HG03039 (cell line): ENCODE measurements around the gene EVA1A.

Experiments
- ATAC-seq: cut with Tn5 transposase; IDR thresholded peaks from one replicate; pipeline ENCODE4 v1.9.1; 2021; ENCODE audit warnings: mild to moderate bottlenecking, moderate library complexity; ENCODE audit not compliant: unreplicated experiment

The EVA1A gene

DNA sequence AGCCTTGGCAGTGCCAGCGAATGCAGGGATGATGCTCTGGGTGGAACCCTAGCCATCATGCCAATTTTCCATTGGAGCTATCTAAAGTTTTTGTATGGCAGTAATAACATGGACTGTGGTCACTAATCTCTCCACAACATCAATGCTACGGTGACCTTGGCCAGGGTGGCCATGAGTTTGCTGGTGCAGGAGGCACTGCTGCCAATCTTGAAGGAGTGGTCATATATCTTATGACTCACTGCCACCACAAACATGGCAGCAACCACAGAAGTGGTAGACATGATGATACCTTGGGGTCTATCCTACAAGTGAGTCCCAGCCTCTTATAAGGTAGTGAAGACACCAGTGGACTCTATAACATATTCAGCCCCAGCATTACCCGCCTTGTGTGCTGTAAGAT lies 104.6 kb downstream of the EVA1A start:
- no peak for ATAC-seq

DNA sequence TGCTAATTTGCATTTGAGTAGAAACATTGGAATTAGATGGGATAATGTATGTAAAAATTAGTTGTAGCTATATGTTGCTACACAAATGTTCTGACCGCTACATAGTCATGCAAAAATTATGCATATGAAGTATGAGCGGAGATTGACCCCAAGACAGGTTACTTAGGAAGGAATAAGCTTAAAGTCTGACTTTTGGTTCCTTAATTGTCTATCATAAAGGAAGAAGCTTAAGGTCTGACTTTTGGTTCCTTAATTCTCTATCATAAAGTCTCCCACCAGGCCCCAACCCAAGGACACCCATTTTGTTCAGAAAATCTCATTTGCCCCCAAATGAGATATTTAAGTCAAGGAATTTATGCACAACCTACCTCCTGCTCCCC lies 106.5 kb downstream of the EVA1A start:
- ATAC-seq, result no peak

DNA sequence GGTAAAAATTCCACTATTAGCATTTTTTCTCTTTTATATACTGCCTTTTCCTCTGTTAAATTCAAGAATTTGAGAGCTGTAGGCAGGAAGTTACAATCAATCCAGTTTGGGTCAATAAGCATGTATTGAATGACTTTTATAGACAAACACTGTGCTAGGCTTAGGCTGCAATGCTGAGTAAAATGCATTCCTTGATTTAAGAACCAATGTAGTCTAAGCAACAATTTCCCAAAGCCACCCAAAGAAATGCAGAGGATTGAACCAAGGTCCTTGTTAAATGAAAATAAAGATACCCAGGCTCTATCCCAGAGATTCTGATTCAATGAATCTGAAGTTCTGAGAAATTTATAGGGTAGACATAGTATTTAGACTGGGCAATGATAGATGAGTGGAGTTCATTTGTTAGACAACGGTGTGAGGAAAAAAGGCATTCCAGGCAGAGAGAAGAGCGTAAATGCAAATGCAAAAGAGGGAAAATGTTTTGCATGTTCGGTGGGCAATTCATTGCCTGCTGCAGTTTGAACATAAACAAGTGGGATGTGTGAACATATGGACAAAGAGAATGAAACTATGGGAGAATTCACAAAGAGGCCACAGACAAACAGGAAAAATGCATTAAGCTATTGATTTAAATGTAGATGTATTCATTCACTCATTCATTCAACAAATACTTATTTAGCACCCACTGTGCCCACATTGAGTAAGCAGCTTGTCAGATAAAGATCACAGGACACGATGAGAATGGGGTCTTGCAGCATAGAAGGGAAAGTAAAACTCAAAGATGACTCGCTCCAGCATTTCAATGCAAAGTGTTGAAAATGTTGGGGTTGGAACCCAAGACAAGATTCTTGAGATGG lies 107.1 kb downstream of the EVA1A start:
- ATAC-seq, result no peak

DNA sequence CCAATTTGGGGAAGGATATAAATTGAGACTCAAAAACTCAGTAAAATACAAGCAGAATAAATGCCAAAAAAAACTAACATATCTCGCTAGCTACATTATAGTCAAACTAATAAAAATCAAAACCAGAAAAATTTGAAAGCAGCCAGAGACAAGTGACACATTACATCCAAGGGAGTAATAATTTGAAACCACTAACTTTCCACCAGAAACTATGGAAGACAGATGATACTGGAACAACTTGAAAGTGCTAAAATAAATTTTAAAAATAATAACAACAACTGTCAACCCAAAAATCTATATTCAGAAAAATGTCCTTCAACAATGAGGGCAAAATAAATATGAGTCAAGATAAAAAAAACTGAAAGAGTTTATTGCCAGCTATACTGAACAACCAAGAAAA lies 110.7 kb downstream of the EVA1A start:
- ATAC-seq, result no peak

- ATAC-seq, result no peak
Observed at GRCh38 chr2:75447176-75447575, 113.6 kb downstream of the EVA1A start.
